OCI-LY1 (cell line): ENCODE measurements around the gene PGA4.
"Not testable (repeated sequence)": the region's sequence is repeated elsewhere in the genome, so short reads cannot be mapped to it uniquely, and the experiment has no call there.

Experiments used
- H2AFZ ChIP-seq: fragments of 200-600 bp; sonication (generic), shearing (Covaris generic); 2 replicates; pipeline ENCODE4 v1.6.0; 2014; ENCODE audit warnings: antibody characterized with exemption, mild to moderate bottlenecking, low read length
- H3F3A ChIP-seq: fragments of 200-600 bp; sonication (generic), shearing (Covaris generic); 2 replicates; pipeline ENCODE4 v1.6.0; 2014; ENCODE audit warnings: mild to moderate bottlenecking, antibody characterized with exemption, low read length, moderate library complexity; ENCODE audit not compliant: insufficient read depth
- H3K27ac ChIP-seq: fragments of 200-600 bp; sonication (generic); 2 replicates; pipeline ENCODE4 v1.5.1; 2014; ENCODE audit warnings: low read length, mixed run types, mild to moderate bottlenecking, low read depth; ENCODE audit not compliant: poor library complexity, severe bottlenecking
- H3K27me3 ChIP-seq: fragments of 200-600 bp; sonication (generic); 2 replicates; pipeline ENCODE4 v1.6.0; 2014; ENCODE audit warnings: antibody characterized with exemption, mild to moderate bottlenecking, low read length, moderate library complexity; ENCODE audit not compliant: insufficient read depth
- H3K36me3 ChIP-seq: fragments of 200-600 bp; sonication (generic); 2 replicates; pipeline ENCODE4 v1.6.1; 2014; ENCODE audit warnings: mild to moderate bottlenecking, antibody characterized with exemption, low read length, moderate library complexity, mixed read lengths; ENCODE audit not compliant: insufficient read depth
- H3K4me1 ChIP-seq: fragments of 200-600 bp; sonication (generic); 2 replicates; pipeline ENCODE4 v1.5.1; 2014; ENCODE audit warnings: mild to moderate bottlenecking, low read length, moderate library complexity; ENCODE audit not compliant: insufficient read depth, severe bottlenecking
- H3K4me2 ChIP-seq: fragments of 200-600 bp; sonication (generic), shearing (Covaris generic); 2 replicates; pipeline ENCODE4 v1.6.1; 2014; ENCODE audit warnings: low read length
- H3K4me3 ChIP-seq: fragments of 200-600 bp; sonication (generic); 2 replicates; pipeline ENCODE4 v1.5.1; 2014; ENCODE audit warnings: low read length, low read depth, mild to moderate bottlenecking, mixed read lengths; ENCODE audit not compliant: poor library complexity, severe bottlenecking
- H3K79me2 ChIP-seq: fragments of 200-600 bp; shearing (Covaris generic); 2 replicates; pipeline ENCODE4 v1.6.1; 2016; ENCODE audit warnings: mixed run types, low read length, mixed read lengths; ENCODE audit not compliant: insufficient read depth
- H3K9ac ChIP-seq: fragments of 200-600 bp; sonication (generic), shearing (Covaris generic); 2 replicates; pipeline ENCODE4 v1.6.1; 2014; ENCODE audit warnings: mild to moderate bottlenecking, low read length, mixed read lengths
- H3K9me2 ChIP-seq: fragments of 200-600 bp; sonication (generic), shearing (Covaris generic); 2 replicates; pipeline ENCODE4 v1.6.1; 2014; ENCODE audit warnings: low read depth, mild to moderate bottlenecking, low read length, mixed read lengths
- H3K9me3 ChIP-seq: fragments of 200-600 bp; shearing (Covaris generic); 2 replicates; pipeline ENCODE4 v1.6.1; 2014; ENCODE audit warnings: low read length, mixed read lengths
- H4K20me1 ChIP-seq: fragments of 200-600 bp; sonication (generic), shearing (Covaris generic); 2 replicates; pipeline ENCODE4 v1.6.0; 2016; ENCODE audit warnings: mild to moderate bottlenecking, low read length; ENCODE audit not compliant: insufficient read depth
- EZH2 ChIP-seq: fragments of 200-600 bp; sonication (generic), shearing (Covaris generic); IDR thresholded peaks from 2 replicates; pipeline ENCODE4 v1.8.0; 2017; ENCODE audit warnings: borderline replicate concordance, mixed run types, mild to moderate bottlenecking, antibody characterized with exemption, low read length, moderate library complexity, mixed read lengths
- TF ChIP-seq, protein P1 (sequence below): fragments of 200-600 bp; sonication (generic), shearing (Covaris generic); IDR thresholded peaks from 2 replicates; pipeline ENCODE4 v1.5.1; 2017; ENCODE audit warnings: mild to moderate bottlenecking, antibody characterized with exemption, low read length, moderate library complexity, mixed read lengths

Gene PGA4

DNA sequence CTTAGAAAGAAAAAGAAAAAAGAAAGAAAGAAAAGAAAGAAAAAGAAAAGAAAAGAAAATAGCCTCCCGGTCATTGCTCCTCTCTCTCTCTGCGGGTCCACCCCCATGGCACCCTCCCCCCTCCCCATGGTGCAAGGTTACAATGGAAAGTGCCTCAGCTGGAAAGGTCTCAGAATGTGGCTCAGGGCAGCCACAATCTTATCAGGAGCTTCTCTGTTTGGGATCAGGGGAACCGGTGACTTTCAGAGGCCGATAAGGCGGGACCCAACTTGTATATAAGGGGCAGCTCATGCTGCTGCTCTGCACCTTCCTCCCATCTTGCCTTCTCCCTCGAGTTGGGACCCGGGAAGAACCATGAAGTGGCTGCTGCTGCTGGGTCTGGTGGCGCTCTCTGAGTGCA, at the start of gene PGA4:
TSS of gene PGA4 (plus strand) at position 301 of the 400 bp plus-strand sequence. CDS start at position 355, 54 bp downstream.
- H3K4me2 ChIP-seq, H4K20me1 ChIP-seq, H2AFZ ChIP-seq, H3K9me2 ChIP-seq, H3K9ac ChIP-seq, H3K27me3 ChIP-seq, H3K4me1 ChIP-seq, H3K9me3 ChIP-seq, H3K36me3 ChIP-seq, H3F3A ChIP-seq, H3K79me2 ChIP-seq, H3K27ac ChIP-seq, H3K4me3 ChIP-seq: not testable (repeated sequence)

DNA sequence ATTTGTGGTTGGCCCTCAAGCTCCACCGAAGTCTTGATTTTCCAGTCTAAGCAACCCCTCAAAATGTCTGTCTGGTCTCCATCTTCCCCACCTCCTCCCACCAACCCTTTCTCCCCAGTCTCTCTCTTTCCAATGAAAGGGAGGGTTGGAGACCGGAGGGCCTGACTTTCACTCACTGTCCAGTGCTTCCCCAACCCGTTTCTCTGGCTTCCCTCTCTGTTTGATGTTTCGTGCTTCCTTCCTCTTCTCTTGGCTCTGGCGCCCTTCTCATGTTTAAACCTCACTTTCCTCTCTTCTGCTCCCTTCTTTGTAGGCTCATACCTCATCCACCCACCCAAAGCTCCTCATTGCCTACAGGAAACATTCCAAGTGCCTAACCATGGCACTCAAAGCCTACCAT, 49.8 kb upstream of the PGA4 start:
- no peak overlapping the region for H2AFZ ChIP-seq

DNA sequence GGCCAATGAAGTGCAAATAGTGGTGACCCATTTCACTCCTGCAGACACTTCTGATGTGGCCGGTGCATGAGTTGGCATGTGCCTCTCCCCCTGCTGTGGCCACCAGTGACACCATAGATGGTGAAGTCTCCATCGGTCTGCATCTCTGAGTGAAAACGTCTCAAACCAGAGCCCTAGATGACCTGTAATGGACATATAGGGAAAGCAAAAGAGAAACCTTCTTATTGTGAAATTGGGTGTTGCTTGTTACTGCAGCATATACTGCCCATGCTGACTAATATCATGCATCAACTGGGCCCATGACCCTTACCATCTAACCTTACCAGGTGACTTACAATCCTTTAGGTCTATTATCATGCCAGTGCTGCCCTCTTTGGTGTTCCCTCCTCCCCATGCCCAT, 49.3 kb upstream of the PGA4 start:
- H3K27me3 ChIP-seq, result peaks cover 14% of the 10 kb centered on the region
- no peaks in the 10 kb centered on the region for H4K20me1 ChIP-seq
- no peaks in the 10 kb centered on the region for H3K9me2 ChIP-seq
- no peak overlapping the region for H3K9ac ChIP-seq
- no peak overlapping the region for H3K27ac ChIP-seq
- TF ChIP-seq, protein P1, sequence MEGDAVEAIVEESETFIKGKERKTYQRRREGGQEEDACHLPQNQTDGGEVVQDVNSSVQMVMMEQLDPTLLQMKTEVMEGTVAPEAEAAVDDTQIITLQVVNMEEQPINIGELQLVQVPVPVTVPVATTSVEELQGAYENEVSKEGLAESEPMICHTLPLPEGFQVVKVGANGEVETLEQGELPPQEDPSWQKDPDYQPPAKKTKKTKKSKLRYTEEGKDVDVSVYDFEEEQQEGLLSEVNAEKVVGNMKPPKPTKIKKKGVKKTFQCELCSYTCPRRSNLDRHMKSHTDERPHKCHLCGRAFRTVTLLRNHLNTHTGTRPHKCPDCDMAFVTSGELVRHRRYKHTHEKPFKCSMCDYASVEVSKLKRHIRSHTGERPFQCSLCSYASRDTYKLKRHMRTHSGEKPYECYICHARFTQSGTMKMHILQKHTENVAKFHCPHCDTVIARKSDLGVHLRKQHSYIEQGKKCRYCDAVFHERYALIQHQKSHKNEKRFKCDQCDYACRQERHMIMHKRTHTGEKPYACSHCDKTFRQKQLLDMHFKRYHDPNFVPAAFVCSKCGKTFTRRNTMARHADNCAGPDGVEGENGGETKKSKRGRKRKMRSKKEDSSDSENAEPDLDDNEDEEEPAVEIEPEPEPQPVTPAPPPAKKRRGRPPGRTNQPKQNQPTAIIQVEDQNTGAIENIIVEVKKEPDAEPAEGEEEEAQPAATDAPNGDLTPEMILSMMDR, result no peak
- TF ChIP-seq EZH2, result no peak
- H3K4me1 ChIP-seq, result no peaks in the 10 kb centered on the region
- H3K4me2 ChIP-seq, result no peak overlapping the region
- H3K9me3 ChIP-seq, result no peaks in the 10 kb centered on the region
- H3F3A ChIP-seq, result no peaks in the 10 kb centered on the region
- H2AFZ ChIP-seq, result no peak overlapping the region
- no peaks in the 10 kb centered on the region for H3K79me2 ChIP-seq
- no peaks in the 10 kb centered on the region for H3K36me3 ChIP-seq
- no peak overlapping the region for H3K4me3 ChIP-seq

More for the DNA sequence above, 49.8 kb upstream of the PGA4 start:
- Histone ChIP-seq H3K79me2 (no peaks in the 10 kb centered on the region), H3K4me1 (no peaks in the 10 kb centered on the region), H3K4me2 (no peak overlapping the region), H4K20me1 (no peaks in the 10 kb centered on the region), H3K27ac (no peak overlapping the region), H3K9me3 (no peaks in the 10 kb centered on the region), H3K9ac (no peak overlapping the region), H3K36me3 (no peaks in the 10 kb centered on the region), H3K4me3 (no peak overlapping the region), H3K27me3 (peaks cover 19% of the 10 kb centered on the region), H3K9me2 (no peaks in the 10 kb centered on the region), H3F3A (no peaks in the 10 kb centered on the region)
- no peak for TF ChIP-seq EZH2
- TF ChIP-seq, protein P1, result no peak

DNA sequence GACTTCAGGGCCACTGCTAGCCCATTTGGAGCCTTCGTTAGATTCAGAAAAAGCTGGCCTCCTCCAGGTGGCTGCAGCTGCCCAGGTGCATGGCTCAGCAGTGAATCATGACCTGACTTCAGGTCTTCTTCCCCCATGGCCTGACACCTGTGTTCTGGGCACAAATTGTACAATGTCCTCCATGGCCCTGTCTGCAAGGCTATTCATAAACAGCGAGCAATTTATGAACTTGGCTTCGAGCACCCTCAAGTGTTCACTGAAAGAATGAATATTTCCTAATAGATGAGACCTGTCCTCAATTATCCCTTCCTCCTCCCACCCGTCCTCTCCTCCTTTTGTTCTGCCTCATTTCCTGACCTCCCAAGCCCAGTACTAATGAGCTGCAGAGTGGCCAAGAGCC, 48.7 kb upstream of the PGA4 start:
- Histone ChIP-seq H3K4me2 (no peak overlapping the region), H3K27ac (no peak overlapping the region), H3K27me3 (peaks cover 14% of the 10 kb centered on the region), H3K36me3 (no peaks in the 10 kb centered on the region), H3K9me3 (no peaks in the 10 kb centered on the region), H3K9ac (no peak overlapping the region), H2AFZ (no peak overlapping the region), H3K4me1 (no peaks in the 10 kb centered on the region), H4K20me1 (no peaks in the 10 kb centered on the region), H3F3A (no peaks in the 10 kb centered on the region), H3K9me2 (no peaks in the 10 kb centered on the region), H3K79me2 (no peaks in the 10 kb centered on the region), H3K4me3 (no peak overlapping the region)
- no peak for TF ChIP-seq EZH2
- TF ChIP-seq, protein P1, result peak; percentile 49
